ENCODE data around the gene RAB36.

DNA sequence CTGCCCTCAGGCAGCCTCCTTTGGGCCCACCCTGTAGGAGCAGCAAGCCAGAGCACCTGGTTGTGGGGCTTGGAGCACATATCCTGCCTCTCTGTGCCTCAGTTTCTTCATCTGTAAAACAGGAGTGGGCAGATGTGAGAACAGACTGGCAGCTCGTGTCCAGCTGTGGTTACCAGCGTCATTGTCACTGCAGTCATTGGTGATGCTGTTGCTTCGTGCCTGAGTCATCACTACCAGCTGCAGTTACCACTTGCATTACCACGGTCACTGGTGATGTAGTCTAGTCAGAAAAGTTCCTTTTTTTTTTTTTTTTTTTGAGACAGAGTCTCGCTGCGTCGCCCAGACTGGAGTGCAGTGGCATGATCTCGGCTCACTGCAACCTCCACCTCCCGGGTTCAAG, 23.9 kb upstream of the RAB36 start:
- TF ChIP-seq CTCF (IDR thresholded peaks at IDR 0.05; ENCODE audit: low read depth, low read length, poor library complexity, severe bottlenecking) (no peak), EZH2phosphoT487 (IDR thresholded peaks at IDR 0.05; ENCODE audit: borderline replicate concordance, low read length) (no peak)
